HepG2 (cell line): ENCODE measurements around the gene CYP27B1. TPM values are rescaled to one million over a fixed set of nuclear protein-coding genes. Genes with fewer than 3 reads are reported as not detected.

Experiments
- CSRNP1 ChIP-seq: sonication (generic); formaldehyde crosslinking; IDR thresholded peaks from 2 replicates; pipeline ENCODE4 v1.8.1; 2023; ENCODE audit warnings: mild to moderate bottlenecking, missing genetic modification reagents
- ESRRA ChIP-seq: sonication (generic); formaldehyde crosslinking; IDR thresholded peaks from 2 replicates; pipeline ENCODE4 v1.5.1; 2020; ENCODE audit warnings: mild to moderate bottlenecking, low read depth, missing genetic modification reagents
- FOXA1 ChIP-seq, 2 experiments: fragments of 450-650 bp in 1 of 2; sonication (generic) in 1 of 2; formaldehyde crosslinking in 1 of 2; IDR thresholded peaks; 2 replicates each; pipeline versions ENCODE4 v1.4.0 to v1.6.1; 2016 to 2020; ENCODE audit warnings: missing genetic modification reagents in 1 of 2
- HOXA5 ChIP-seq: sonication (generic); formaldehyde crosslinking; IDR thresholded peaks from 2 replicates; pipeline ENCODE4 v1.4.0; 2020; ENCODE audit warnings: missing genetic modification reagents
- JDP2 ChIP-seq: sonication (generic); formaldehyde crosslinking; IDR thresholded peaks from 2 replicates; pipeline ENCODE4 v1.8.1; 2022; ENCODE audit warnings: missing genetic modification reagents, borderline replicate concordance
- KLF11 ChIP-seq: IDR thresholded peaks from 2 replicates; pipeline ENCODE4 v1.6.1; 2016; ENCODE audit warnings: missing compliant biosample characterization
- MBD4 ChIP-seq: IDR thresholded peaks from 2 replicates; pipeline ENCODE4 v1.6.1; 2012; ENCODE audit warnings: low read length, inconsistent platforms, borderline replicate concordance
- MXI1 ChIP-seq: IDR thresholded peaks from 3 replicates; pipeline ENCODE4 v1.6.1; 2012; ENCODE audit warnings: low read depth, low read length, inconsistent platforms, borderline replicate concordance
- NFRKB ChIP-seq: fragments of 450-650 bp; IDR thresholded peaks from 2 replicates; pipeline ENCODE4 v1.6.1; 2017
- NR2F1 ChIP-seq, 2 experiments: fragments of 450-650 bp in 1 of 2; formaldehyde crosslinking in 1 of 2; IDR thresholded peaks; 2 replicates each; pipeline versions ENCODE4 v1.5.0 to v1.6.1; 2016 to 2020; ENCODE audit warnings: mild to moderate bottlenecking in 1 of 2, missing compliant biosample characterization in 1 of 2, missing genetic modification reagents in 1 of 2, moderate library complexity in 1 of 2
- TBP ChIP-seq: sonication (generic); formaldehyde crosslinking; IDR thresholded peaks from 2 replicates; pipeline ENCODE4 v1.5.0; 2020; ENCODE audit warnings: missing genetic modification reagents
- USF2 ChIP-seq, 2 experiments: sonication (generic) in 1 of 2; formaldehyde crosslinking in 1 of 2; IDR thresholded peaks; 2 replicates each; pipeline versions ENCODE4 v1.5.1 to v1.6.1; 2011 to 2020; ENCODE audit warnings: borderline replicate concordance in 1 of 2, low read depth in 1 of 2, low read length in 1 of 2, mild to moderate bottlenecking in 1 of 2, missing genetic modification reagents in 1 of 2, moderate library complexity in 1 of 2
- ZNF234 ChIP-seq: sonication (generic); formaldehyde crosslinking; conservative IDR thresholded peaks from 2 replicates; pipeline ENCODE4 v1.5.1; 2020; ENCODE audit warnings: mild to moderate bottlenecking, missing genetic modification reagents
- ZNF33B ChIP-seq: sonication (generic); formaldehyde crosslinking; IDR thresholded peaks from 2 replicates; pipeline ENCODE4 v1.5.1; 2020; ENCODE audit warnings: mild to moderate bottlenecking, missing genetic modification reagents
- ZNF367 ChIP-seq: sonication (generic); formaldehyde crosslinking; IDR thresholded peaks from 2 replicates; pipeline ENCODE4 v1.4.0; 2020; ENCODE audit warnings: missing genetic modification reagents, borderline replicate concordance
- ZNF44 ChIP-seq: sonication (generic); formaldehyde crosslinking; IDR thresholded peaks from 2 replicates; pipeline ENCODE4 v1.5.1; 2020; ENCODE audit warnings: mild to moderate bottlenecking, missing genetic modification reagents
- ZNF589 ChIP-seq: sonication (generic); formaldehyde crosslinking; conservative IDR thresholded peaks from 2 replicates; pipeline ENCODE4 v1.8.0; 2022; ENCODE audit warnings: mild to moderate bottlenecking, moderate library complexity, missing genetic modification reagents
- ZNF619 ChIP-seq: sonication (generic); formaldehyde crosslinking; IDR thresholded peaks from 2 replicates; pipeline ENCODE4 v1.4.0; 2020; ENCODE audit warnings: mild to moderate bottlenecking, missing genetic modification reagents
- ZNF776 ChIP-seq: sonication (generic); formaldehyde crosslinking; IDR thresholded peaks from 2 replicates; pipeline ENCODE4 v1.4.0; 2020; ENCODE audit warnings: mild to moderate bottlenecking, missing genetic modification reagents
- ZNF780A ChIP-seq: sonication (generic); formaldehyde crosslinking; IDR thresholded peaks from 2 replicates; pipeline ENCODE4 v1.8.0; 2022; ENCODE audit warnings: mild to moderate bottlenecking, missing genetic modification reagents, moderate library complexity
- ZSCAN29 ChIP-seq: sonication (generic); formaldehyde crosslinking; conservative IDR thresholded peaks from 2 replicates; pipeline ENCODE4 v1.4.0; 2020; ENCODE audit warnings: mild to moderate bottlenecking, missing genetic modification reagents
- polyA plus RNA-seq, 8 experiments: library from polyadenylated mRNA; depleted of rRNA in 3 of 8; stranded (reverse) in 7 of 8; unstranded in 1 of 8; fragments of >200 nt; fragmentation: Illumina TruSeq in 4 of 8; extraction: Trizol in 4 of 8; gene quantifications; 2 replicates each; pipeline versions ENCODE4 v1.2.1 to v1.2.3, GENCODE V29; 2011 to 2016; ENCODE audit warnings: low read depth in 4 of 8, missing spikeins in 1 of 8, mixed read lengths in 1 of 8; ENCODE audit not compliant: insufficient read depth in 1 of 8
- total RNA-seq, 5 experiments: library from RNA; depleted of rRNA; stranded (reverse); fragments of >200 nt; fragmentation: Illumina TruSeq; extraction: Trizol; gene quantifications; 2 replicates each; pipeline ENCODE4 v1.2.3, GENCODE V29; 2016; ENCODE audit warnings: low read depth in 1 of 5
- TF ChIP-seq, protein P1 (sequence below): sonication (generic); formaldehyde crosslinking; IDR thresholded peaks from 2 replicates; pipeline ENCODE4 v1.9.0; 2021; ENCODE audit warnings: missing genetic modification reagents, borderline replicate concordance
- TF ChIP-seq, protein P2 (sequence below): sonication (generic); formaldehyde crosslinking; IDR thresholded peaks from 2 replicates; pipeline ENCODE4 v1.8.0; 2022; ENCODE audit warnings: missing genetic modification reagents, mild to moderate bottlenecking, inconsistent platforms, borderline replicate concordance

The CYP27B1 gene
- total and polyA plus RNA-seq, 2 of the 13 experiments (the other 11 are each of a cell fraction or from before 2014, with no cell fraction given), result 2.3 to 3.0 TPM

DNA sequence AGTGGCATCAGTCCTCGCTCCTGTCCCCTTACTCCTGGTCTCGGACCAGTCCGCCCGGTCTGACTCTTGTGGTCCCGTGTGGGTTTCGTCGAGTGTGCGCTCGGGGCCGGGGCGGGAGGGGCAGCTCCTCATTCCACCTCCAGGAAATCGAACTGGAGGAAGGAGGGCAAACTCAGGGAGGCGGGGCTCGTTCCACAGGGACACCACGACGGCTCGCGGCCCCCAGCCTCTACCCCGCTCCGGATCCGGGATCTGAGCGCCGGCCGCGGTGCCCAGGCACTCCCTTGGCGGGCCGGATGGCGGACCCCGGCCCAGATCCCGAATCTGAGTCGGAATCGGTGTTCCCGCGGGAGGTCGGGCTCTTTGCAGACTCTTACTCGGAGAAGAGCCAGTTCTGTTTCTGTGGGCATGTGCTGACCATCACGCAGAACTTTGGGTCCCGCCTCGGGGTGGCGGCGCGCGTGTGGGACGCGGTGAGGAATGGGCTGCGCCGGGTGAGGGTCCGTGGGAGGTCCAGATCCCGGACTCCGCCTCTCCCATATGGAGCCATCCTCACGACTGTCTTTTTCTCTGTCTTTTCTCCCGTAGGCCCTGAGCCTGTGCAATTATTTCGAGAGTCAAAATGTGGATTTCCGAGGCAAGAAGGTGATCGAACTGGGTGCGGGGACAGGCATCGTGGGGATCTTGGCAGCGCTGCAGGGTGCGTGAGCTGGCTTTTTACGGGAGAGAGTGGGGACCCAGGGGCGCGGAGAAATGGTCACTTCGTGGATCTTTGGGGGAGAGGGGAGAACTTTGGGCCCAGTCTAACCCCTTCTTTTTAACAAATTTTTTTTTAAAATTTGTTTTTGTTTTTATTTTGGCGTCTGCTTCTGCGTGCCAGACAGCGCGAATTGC is 5.8 kb upstream of the CYP27B1 start, which contains the start of gene EEF1AKMT3 (continued):
- TF ChIP-seq, protein P1, sequence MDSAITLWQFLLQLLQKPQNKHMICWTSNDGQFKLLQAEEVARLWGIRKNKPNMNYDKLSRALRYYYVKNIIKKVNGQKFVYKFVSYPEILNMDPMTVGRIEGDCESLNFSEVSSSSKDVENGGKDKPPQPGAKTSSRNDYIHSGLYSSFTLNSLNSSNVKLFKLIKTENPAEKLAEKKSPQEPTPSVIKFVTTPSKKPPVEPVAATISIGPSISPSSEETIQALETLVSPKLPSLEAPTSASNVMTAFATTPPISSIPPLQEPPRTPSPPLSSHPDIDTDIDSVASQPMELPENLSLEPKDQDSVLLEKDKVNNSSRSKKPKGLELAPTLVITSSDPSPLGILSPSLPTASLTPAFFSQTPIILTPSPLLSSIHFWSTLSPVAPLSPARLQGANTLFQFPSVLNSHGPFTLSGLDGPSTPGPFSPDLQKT (CRISPR knock-in tag), result peak; percentile 25; the same call in 1 of the 2 replicates
- TF ChIP-seq CSRNP1 (CRISPR knock-in tag) (0 out of 2 replicates have a peak, but pooled peaks have one; percentile 26), FOXA1 (IDR thresholded peaks at IDR 0.05) (no peak), FOXA1 (CRISPR knock-in tag; IDR thresholded peaks at IDR 0.05) (no peak), ZNF619 (CRISPR knock-in tag) (no peak), NR2F1 (CRISPR knock-in tag; IDR thresholded peaks at IDR 0.05) (no peak), MXI1 (no peak; the same call in 2 of the 3 replicates), ZNF44 (CRISPR knock-in tag) (no peak), ZNF589 (CRISPR knock-in tag) (no peak), NFRKB (no peak), ZNF776 (CRISPR knock-in tag) (0 out of 2 replicates have a peak, but pooled peaks have one; percentile 45), ESRRA (CRISPR knock-in tag) (0 out of 2 replicates have a peak, but pooled peaks have one; percentile 12), ZNF367 (CRISPR knock-in tag) (no peak), ZNF780A (CRISPR knock-in tag) (no peak), HOXA5 (no peak), KLF11 (CRISPR knock-in tag) (no peak), ZNF234 (CRISPR knock-in tag) (no peak), ZSCAN29 (CRISPR knock-in tag) (no peak), JDP2 (CRISPR knock-in tag) (no peak; the same call in 1 of the 2 replicates), MBD4 (no peak), TBP (CRISPR knock-in tag) (no peak), USF2 (IDR thresholded peaks at IDR 0.05; ENCODE audit: low read depth, low read length) (no peak), USF2 (CRISPR knock-in tag; IDR thresholded peaks at IDR 0.05; ENCODE audit: borderline replicate concordance) (no peak), ZNF33B (no peak)
- TF ChIP-seq, protein P2, sequence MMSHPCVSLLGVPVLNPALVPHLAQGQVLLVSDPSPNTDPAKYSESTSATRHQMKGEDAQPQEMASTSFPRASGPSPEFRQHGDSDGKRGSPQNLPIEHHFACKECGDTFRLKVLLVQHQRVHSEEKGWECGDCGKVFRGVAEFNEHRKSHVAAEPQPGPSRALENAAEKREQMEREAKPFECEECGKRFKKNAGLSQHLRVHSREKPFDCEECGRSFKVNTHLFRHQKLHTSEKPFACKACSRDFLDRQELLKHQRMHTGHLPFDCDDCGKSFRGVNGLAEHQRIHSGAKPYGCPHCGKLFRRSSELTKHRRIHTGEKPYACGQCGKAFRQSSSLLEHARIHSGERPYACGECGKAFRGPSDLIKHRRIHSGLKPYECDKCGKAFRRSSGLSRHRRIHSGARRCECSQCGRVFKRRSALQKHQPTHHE (CRISPR knock-in tag), result no peak
